OCI-LY7 (cell line): Measurements from ENCODE around the gene KRTAP25-1. TPM values are rescaled to one million over a fixed set of nuclear protein-coding genes. Genes with fewer than 3 reads are reported as not detected.

Experiments used
- BruUV-seq: library from RNA; stranded (reverse); fragments of 400-500 nt; replicated peaks from 2 replicates; lab custom pipeline; 2021; lab: Mats Ljungman, UMichigan
- CTCF ChIA-PET: fragments of 300-600 bp; sonication (Branson Sonifier 250); formaldehyde crosslinking; loops from one replicate; lab custom pipeline; 2022; ENCODE audit warnings: antibody characterized with exemption; ENCODE audit not compliant: unreplicated experiment; lab: Charles Lee
- POLR2A ChIA-PET: fragments of 300-600 bp; sonication (Branson Sonifier 250); formaldehyde crosslinking; loops from one replicate; lab custom pipeline; 2022; ENCODE audit warnings: antibody characterized with exemption; lab: Charles Lee
- DNase-seq: peaks from one replicate; pipeline ENCODE4 v3.0.0-alpha.2; 2015; ENCODE audit warnings: low spot score
- H2AFZ ChIP-seq: fragments of 200-600 bp; sonication (generic), shearing (Covaris generic); 2 replicates; pipeline ENCODE4 v1.6.1; 2014; ENCODE audit warnings: mild to moderate bottlenecking, antibody characterized with exemption, low read length, moderate library complexity
- H3K27ac ChIP-seq: fragments of 200-600 bp; sonication (generic); 2 replicates; pipeline ENCODE4 v1.5.1; 2014; ENCODE audit warnings: mixed run types, low read depth, mild to moderate bottlenecking, moderate library complexity, low read length, inconsistent platforms; ENCODE audit not compliant: poor library complexity, severe bottlenecking
- H3K36me3 ChIP-seq: fragments of 200-600 bp; sonication (generic); 2 replicates; pipeline ENCODE4 v1.6.1; 2014; ENCODE audit warnings: mild to moderate bottlenecking, antibody characterized with exemption, low read length, moderate library complexity, mixed read lengths; ENCODE audit not compliant: insufficient read depth
- H3K4me1 ChIP-seq: fragments of 200-600 bp; sonication (generic); 2 replicates; pipeline ENCODE4 v1.5.1; 2014; ENCODE audit warnings: mild to moderate bottlenecking, low read length; ENCODE audit not compliant: insufficient read depth, poor library complexity, severe bottlenecking
- H3K4me2 ChIP-seq: fragments of 200-600 bp; sonication (generic); 2 replicates; pipeline ENCODE4 v1.6.1; 2014; ENCODE audit warnings: mild to moderate bottlenecking, low read length
- H3K4me3 ChIP-seq: fragments of 200-600 bp; sonication (generic); 2 replicates; pipeline ENCODE4 v1.5.1; 2014; ENCODE audit warnings: mild to moderate bottlenecking, low read depth, low read length; ENCODE audit not compliant: poor library complexity, severe bottlenecking
- H3K79me2 ChIP-seq: fragments of 200-600 bp; sonication (generic); 2 replicates; pipeline ENCODE4 v1.6.1; 2016; ENCODE audit warnings: low read depth, mild to moderate bottlenecking, low read length, moderate library complexity, mixed read lengths; ENCODE audit not compliant: insufficient read depth
- H3K9me2 ChIP-seq: fragments of 200-600 bp; sonication (generic); 2 replicates; pipeline ENCODE4 v1.6.1; 2016; ENCODE audit warnings: mild to moderate bottlenecking, low read length, mixed read lengths; ENCODE audit not compliant: insufficient read depth
- H3K9me3 ChIP-seq: fragments of 200-600 bp; sonication (generic); 2 replicates; pipeline ENCODE4 v1.6.1; 2014; ENCODE audit warnings: mild to moderate bottlenecking, mixed run types, low read length, mixed read lengths
- H4K20me1 ChIP-seq: fragments of 200-600 bp; sonication (generic); 2 replicates; pipeline ENCODE4 v1.6.1; 2014; ENCODE audit warnings: mild to moderate bottlenecking, antibody characterized with exemption, low read length, moderate library complexity, mixed read lengths; ENCODE audit not compliant: insufficient read depth
- EZH2phosphoT487 ChIP-seq: fragments of 200-600 bp; sonication (generic); IDR thresholded peaks from 2 replicates; pipeline ENCODE4 v1.6.1; 2018; ENCODE audit warnings: low read depth, borderline replicate concordance, mild to moderate bottlenecking, mixed run types, antibody characterized with exemption, low read length, moderate library complexity, mixed read lengths
- intact Hi-C: fragments of 100-400 bp; cut with micrococcal nuclease; formaldehyde crosslinking; loops from one replicate; pipeline ENCODE4 v1.10.0; 2022; ENCODE audit not compliant: unreplicated experiment
- total RNA-seq, 2 experiments: library from RNA; depleted of rRNA in 1 of 2; stranded (reverse); fragments of >200 nt in 1 of 2; shearing (Covaris generic) in 1 of 2; gene quantifications; 2 replicates each; pipeline ENCODE4 v1.2.3, GENCODE V29; 2014 to 2022
- TF ChIP-seq, protein P1 (sequence below): fragments of 200-600 bp; sonication (generic); conservative IDR thresholded peaks from 2 replicates; pipeline ENCODE4 v1.5.1; 2014; ENCODE audit warnings: mild to moderate bottlenecking, antibody characterized with exemption, low read length, moderate library complexity, mixed read lengths

Gene KRTAP25-1
- total RNA-seq, 2 experiments from 2014 or later, result not detected

DNA sequence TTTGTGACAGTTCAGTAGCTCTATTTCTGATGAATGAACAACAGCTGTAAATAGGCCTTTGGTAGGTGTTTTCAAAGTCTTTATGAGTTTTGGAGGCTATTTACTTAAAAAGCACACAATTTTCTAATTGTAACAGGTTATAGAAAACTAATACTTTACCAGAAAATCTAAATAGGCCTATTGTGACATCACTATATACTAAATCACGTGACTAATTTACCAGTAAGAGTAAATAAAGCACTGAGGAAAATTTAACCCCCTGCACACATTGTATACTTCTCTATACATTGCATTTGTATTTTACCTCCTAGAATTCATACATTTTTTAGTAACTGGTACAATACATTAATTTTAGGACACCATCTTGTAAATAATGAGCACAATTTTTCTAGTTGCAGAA is 15.8 kb upstream of the KRTAP25-1 start:
- no peaks in the 10 kb centered on the region for H4K20me1 ChIP-seq
- CTCF ChIA-PET, result no interaction called here
- no TSS peak for BruUV-seq
- intact Hi-C loops, result no loop called here
- POLR2A ChIA-PET, result no interaction called here
- no peak overlapping the region for H2AFZ ChIP-seq
- TF ChIP-seq, protein P1, sequence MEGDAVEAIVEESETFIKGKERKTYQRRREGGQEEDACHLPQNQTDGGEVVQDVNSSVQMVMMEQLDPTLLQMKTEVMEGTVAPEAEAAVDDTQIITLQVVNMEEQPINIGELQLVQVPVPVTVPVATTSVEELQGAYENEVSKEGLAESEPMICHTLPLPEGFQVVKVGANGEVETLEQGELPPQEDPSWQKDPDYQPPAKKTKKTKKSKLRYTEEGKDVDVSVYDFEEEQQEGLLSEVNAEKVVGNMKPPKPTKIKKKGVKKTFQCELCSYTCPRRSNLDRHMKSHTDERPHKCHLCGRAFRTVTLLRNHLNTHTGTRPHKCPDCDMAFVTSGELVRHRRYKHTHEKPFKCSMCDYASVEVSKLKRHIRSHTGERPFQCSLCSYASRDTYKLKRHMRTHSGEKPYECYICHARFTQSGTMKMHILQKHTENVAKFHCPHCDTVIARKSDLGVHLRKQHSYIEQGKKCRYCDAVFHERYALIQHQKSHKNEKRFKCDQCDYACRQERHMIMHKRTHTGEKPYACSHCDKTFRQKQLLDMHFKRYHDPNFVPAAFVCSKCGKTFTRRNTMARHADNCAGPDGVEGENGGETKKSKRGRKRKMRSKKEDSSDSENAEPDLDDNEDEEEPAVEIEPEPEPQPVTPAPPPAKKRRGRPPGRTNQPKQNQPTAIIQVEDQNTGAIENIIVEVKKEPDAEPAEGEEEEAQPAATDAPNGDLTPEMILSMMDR, result no peak
- TF ChIP-seq EZH2phosphoT487, result no peak
- H3K4me3 ChIP-seq, result no peak overlapping the region
- no peak overlapping the region for H3K27ac ChIP-seq
- H3K4me1 ChIP-seq, result no peaks in the 10 kb centered on the region
- H3K9me2 ChIP-seq, result no peaks in the 10 kb centered on the region
- H3K9me3 ChIP-seq, result no peaks in the 10 kb centered on the region
- H3K79me2 ChIP-seq, result no peaks in the 10 kb centered on the region
- no peaks in the 10 kb centered on the region for H3K36me3 ChIP-seq
- H3K4me2 ChIP-seq, result no peak overlapping the region
- DNase-seq, result no peak

DNA sequence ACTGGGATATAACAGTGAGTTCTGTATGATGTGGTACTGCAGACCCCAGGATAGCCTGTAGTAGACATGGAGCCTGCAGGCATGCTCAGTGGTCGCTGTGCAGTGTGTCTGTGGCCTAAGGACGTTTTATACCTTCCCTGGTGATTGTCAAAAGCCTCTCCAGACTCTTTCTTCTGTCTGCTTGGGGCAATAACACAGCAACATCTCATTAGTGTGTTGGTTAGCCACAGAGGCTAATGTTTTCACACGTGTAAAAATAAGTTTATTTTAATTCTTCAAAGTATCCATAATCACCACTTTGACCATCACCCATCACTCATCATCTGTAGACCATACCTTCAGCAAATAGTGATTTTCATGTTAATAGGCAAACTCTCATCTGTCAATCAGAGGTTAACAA is 6.5 kb downstream of the KRTAP25-1 start, which contains the start of gene KRTAP24-1:
Gene KRTAP24-1, minus strand, starts transcription at position 101 of the 400 bp plus-strand sequence. Its CDS starts 18 bp downstream, at position 83.
- ChIA-PET CTCF (no interaction called here), POLR2A (no interaction called here)
- no peaks in the 10 kb centered on the region for H3K36me3 ChIP-seq
- no peak for DNase-seq
- H4K20me1 ChIP-seq, result no peaks in the 10 kb centered on the region
- intact Hi-C loops, result no loop called here
- H3K27ac ChIP-seq, result no peak within 1 kb of the TSS
- H3K4me3 ChIP-seq, result no peak within 1 kb of the TSS
- H3K4me1 ChIP-seq, result no peaks in the 10 kb centered on the region
- H3K9me3 ChIP-seq, result no peaks in the 10 kb centered on the region
- TF ChIP-seq EZH2phosphoT487, result no peak
- TF ChIP-seq, protein P1, result no peak
- H2AFZ ChIP-seq, result no peak within 1 kb of the TSS
- no peaks in the 10 kb centered on the region for H3K79me2 ChIP-seq
- no peaks in the 10 kb centered on the region for H3K9me2 ChIP-seq
- no TSS peak for BruUV-seq
- no peak within 1 kb of the TSS for H3K4me2 ChIP-seq

DNA sequence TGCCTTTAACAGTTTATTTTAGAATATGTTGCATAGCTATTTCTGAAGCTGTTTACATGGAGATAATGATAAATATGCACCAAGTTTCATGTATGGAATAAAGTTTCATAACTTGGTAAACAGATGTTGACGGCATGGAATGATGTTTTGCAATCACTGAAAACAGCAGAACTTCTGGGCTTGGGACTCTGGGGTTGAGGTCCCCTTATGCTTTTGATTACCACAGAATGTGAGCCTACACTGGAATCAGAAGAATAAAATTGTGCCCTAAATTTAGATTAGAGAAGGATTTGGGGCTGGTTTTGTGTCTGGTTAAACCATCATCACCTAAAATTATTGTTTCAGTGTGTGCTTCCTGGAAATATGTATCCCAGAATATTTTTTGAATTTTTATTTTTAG is 17.7 kb downstream of the KRTAP25-1 start:
- no peak for TF ChIP-seq EZH2phosphoT487
- TF ChIP-seq, protein P1, result no peak

More for the DNA sequence above, 17.7 kb downstream of the KRTAP25-1 start:
- Histone ChIP-seq H2AFZ (no peak overlapping the region), H3K9me3 (no peaks in the 10 kb centered on the region), H3K4me1 (no peaks in the 10 kb centered on the region), H3K79me2 (no peaks in the 10 kb centered on the region), H3K4me3 (no peak overlapping the region), H3K36me3 (no peaks in the 10 kb centered on the region), H3K27ac (no peak overlapping the region), H3K9me2 (no peaks in the 10 kb centered on the region), H3K4me2 (no peak overlapping the region), H4K20me1 (no peaks in the 10 kb centered on the region)
- BruUV-seq, result no TSS peak
- no peak for DNase-seq
- CTCF ChIA-PET, result no interaction called here
- POLR2A ChIA-PET, result no interaction called here
- intact Hi-C loops, result no loop called here
